Tibial nerve (tissue), 4 donors: ENCODE results near the gene THSD4. TPM values are rescaled to one million over a fixed set of nuclear protein-coding genes. Genes with fewer than 3 reads are reported as not detected.
"Not testable (repeated sequence)": the region's sequence is repeated elsewhere in the genome, so short reads cannot be mapped to it uniquely, and the experiment has no call there.

Experiments used
- DNase-seq, 2 donors: peaks; one replicate each; pipeline ENCODE4 v3.0.0-alpha.2; 2019; ENCODE audit warnings: low spot score in 2 of 2
- H3K27ac ChIP-seq, 4 donors: fragments of 200-600 bp; sonication (generic) in 3 of 4; one replicate each; pipeline ENCODE4 v1.5.1; 2017 to 2019; ENCODE audit warnings: mild to moderate bottlenecking in 1 of 4
- H3K27me3 ChIP-seq, 2 donors: fragments of 200-600 bp; sonication (generic) in 1 of 2; one replicate each; pipeline versions ENCODE4 v1.5.1 to v1.6.0; 2017 to 2019
- H3K36me3 ChIP-seq, 3 donors: fragments of 200-600 bp; sonication (generic); one replicate each; pipeline ENCODE4 v1.5.1; 2018 to 2019
- H3K4me1 ChIP-seq, 4 donors: fragments of 200-600 bp; sonication (generic) in 3 of 4; one replicate each; pipeline ENCODE4 v1.5.1; 2017 to 2019
- H3K4me3 ChIP-seq, 4 donors: fragments of 200-600 bp; sonication (generic) in 3 of 4; one replicate each; pipeline ENCODE4 v1.5.1; 2017 to 2019; ENCODE audit warnings: mild to moderate bottlenecking in 1 of 4, moderate library complexity in 1 of 4
- H3K9me3 ChIP-seq, 4 donors: fragments of 200-600 bp; sonication (generic) in 3 of 4; one replicate each; pipeline ENCODE4 v1.5.1; 2017 to 2019
- CTCF ChIP-seq, 5 experiments: fragments of 200-600 bp in 3 of 5; fragments of 450-650 bp in 2 of 5; sonication (generic) in 3 of 5; IDR thresholded peaks; one replicate each; pipeline ENCODE4 v1.5.1; 2016 to 2019; ENCODE audit warnings: antibody characterized with exemption in 5 of 5, mild to moderate bottlenecking in 3 of 5, moderate library complexity in 2 of 5
- EP300 ChIP-seq, 2 donors: sonication (generic); formaldehyde crosslinking; IDR thresholded peaks; one replicate each; pipeline ENCODE4 v1.6.1; 2017; ENCODE audit warnings: antibody characterized with exemption in 2 of 2, mild to moderate bottlenecking in 1 of 2
- POLR2A ChIP-seq, 2 donors: fragments of 450-650 bp; IDR thresholded peaks; one replicate each; pipeline ENCODE4 v1.6.1; 2017; ENCODE audit warnings: antibody characterized with exemption in 2 of 2, mild to moderate bottlenecking in 2 of 2, moderate library complexity in 2 of 2
- WGBS, 2 donors: methylation state at CpG; one replicate each; pipeline ENCODE4 v1.1.5; 2018; 5-methylcytosine and 5-hydroxymethylcytosine counted together
- total RNA-seq, 4 donors: library from RNA; depleted of rRNA; stranded (reverse); fragments of >200 nt; gene quantifications; one replicate each; pipeline ENCODE4 v1.1.0, GENCODE V29; 2016

The THSD4 gene
- total RNA-seq, 4 donors from 2014 or later, result 9.6 to 25.1 (median 21.2) TPM

DNA sequence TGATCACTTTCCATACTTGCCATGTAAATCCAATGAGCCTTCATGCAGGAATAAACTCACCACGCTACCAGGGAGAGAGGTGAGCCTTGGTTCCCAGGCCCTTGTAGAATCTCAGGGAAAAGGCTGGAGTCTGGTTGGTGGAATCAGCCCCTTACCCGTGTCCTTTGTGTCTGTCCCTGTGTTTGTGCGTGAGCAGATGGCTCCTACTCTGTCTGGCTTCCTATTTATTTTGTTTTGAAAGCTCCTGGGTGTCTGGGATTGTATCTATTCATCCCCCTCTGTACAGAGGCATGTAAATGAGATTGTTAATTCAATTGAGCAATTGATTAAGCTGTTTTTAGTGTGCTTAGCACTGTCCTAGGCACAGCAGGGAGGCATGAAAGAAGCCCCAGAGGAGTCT lies 278.1 kb downstream of the THSD4 start:
- 61 to 80% methylated on average over 3 of the region's 3 CpGs for WGBS, 2 donors
- no peak for TF ChIP-seq EP300 (IDR thresholded peaks at IDR 0.05)
- Histone ChIP-seq H3K4me3 (no peak overlapping the region), H3K27ac (no peak overlapping the region), H3K27me3 (no peaks in the 10 kb centered on the region), H3K9me3 (peaks cover 0 to 4% (median 0%) of the 10 kb centered on the region in 4 donors), H3K4me1 (no peaks in the 10 kb centered on the region), H3K36me3 (no peaks in the 10 kb centered on the region)
- DNase-seq, result no peak

GRCh38 chr15:71396536-71397125 lies 281.4 kb downstream of the THSD4 start:
- Histone ChIP-seq H3K4me3 (no peak overlapping the region), H3K4me1 (peaks cover 0 to 5% (median 0%) of the 10 kb centered on the region in 4 donors), H3K27ac (no peak overlapping the region), H3K27me3 (no peaks in the 10 kb centered on the region), H3K9me3 (no peaks in the 10 kb centered on the region), H3K36me3 (no peaks in the 10 kb centered on the region)
- DNase-seq, result no peak
- WGBS, 2 donors, result 60 to 73% methylated on average over 8 of the region's 8 CpGs
- no peak for TF ChIP-seq CTCF (IDR thresholded peaks at IDR 0.05)
- no peak for TF ChIP-seq POLR2A (IDR thresholded peaks at IDR 0.05)
- TF ChIP-seq EP300 (IDR thresholded peaks at IDR 0.05), result no peak

- Histone ChIP-seq H3K4me1 (peaks cover 0 to 5% (median 0%) of the 10 kb centered on the region in 4 donors), H3K9me3 (no peaks in the 10 kb centered on the region), H3K36me3 (no peaks in the 10 kb centered on the region), H3K4me3 (no peak overlapping the region), H3K27ac (no peak overlapping the region), H3K27me3 (no peaks in the 10 kb centered on the region)
- TF ChIP-seq EP300 (IDR thresholded peaks at IDR 0.05) (no peak), POLR2A (IDR thresholded peaks at IDR 0.05) (no peak), CTCF (IDR thresholded peaks at IDR 0.05) (no peak)
- no peak for DNase-seq
- WGBS, 2 donors, result 70 to 74% methylated on average over 2 of the region's 2 CpGs
Observed at GRCh38 chr15:71397377-71397776, 282.1 kb downstream of the THSD4 start.

GRCh38 chr15:71400294-71400693 lies 285.0 kb downstream of the THSD4 start:
- Histone ChIP-seq H3K27me3 (no peaks in the 10 kb centered on the region), H3K9me3 (no peaks in the 10 kb centered on the region), H3K4me3 (no peak overlapping the region), H3K27ac (no peak overlapping the region), H3K36me3 (no peaks in the 10 kb centered on the region), H3K4me1 (peaks cover 0 to 5% (median 0%) of the 10 kb centered on the region in 4 donors)
- TF ChIP-seq CTCF (IDR thresholded peaks at IDR 0.05), result no peak
- no peak for TF ChIP-seq EP300 (IDR thresholded peaks at IDR 0.05)
- TF ChIP-seq POLR2A (IDR thresholded peaks at IDR 0.05), result no peak
- DNase-seq, result no peak
- WGBS, 2 donors, result 42 to 60% methylated on average over 3 of the region's 3 CpGs

- H3K9me3 ChIP-seq, H3K27ac ChIP-seq, H3K4me1 ChIP-seq, DNase-seq, H3K36me3 ChIP-seq, H3K4me3 ChIP-seq, H3K27me3 ChIP-seq: not testable (repeated sequence)
- WGBS, 2 donors, result 93% methylated on average over 3 of the region's 3 CpGs
Observed at GRCh38 chr15:71401728-71402127, 286.5 kb downstream of the THSD4 start.

- H3K27ac ChIP-seq, result no peak overlapping the region
- H3K36me3 ChIP-seq, result no peaks in the 10 kb centered on the region
- no peak overlapping the region for H3K4me3 ChIP-seq
- H3K9me3 ChIP-seq, result no peaks in the 10 kb centered on the region
- no peak for TF ChIP-seq EP300 (IDR thresholded peaks at IDR 0.05)
- no peak for TF ChIP-seq POLR2A (IDR thresholded peaks at IDR 0.05)
- TF ChIP-seq CTCF (IDR thresholded peaks at IDR 0.05), result no peak
- 24 to 30% methylated on average over 1 of the region's 1 CpG for WGBS, 2 donors
- H3K27me3 ChIP-seq, result no peaks in the 10 kb centered on the region
- H3K4me1 ChIP-seq, result peaks cover 0 to 13% (median 0%) of the 10 kb centered on the region in 4 donors
- DNase-seq, result no peak
Observed at GRCh38 chr15:71409541-71409940, 294.3 kb downstream of the THSD4 start.
